Activated CD4-positive, alpha-beta T cell treated with anti-CD3 and anti-CD28 coated beads for 36 hours (primary cell): Measurements from ENCODE around the gene TUBGCP6. TPM values are rescaled to one million over a fixed set of nuclear protein-coding genes. Genes with fewer than 3 reads are reported as not detected.

Experiments used
- ATAC-seq: fragments of 200-7000 bp; cut with Tn5 transposase; one replicate; pipeline ENCODE4 v1.10.0; 2021; ENCODE audit warnings: mild to moderate bottlenecking, moderate library complexity
- CTCF ChIA-PET: fragments of 350-600 bp; sonication (Branson Sonifier 250); formaldehyde crosslinking; loops from one replicate; lab custom pipeline; 2021; ENCODE audit warnings: antibody characterized with exemption; lab: Charles Lee
- POLR2A ChIA-PET: fragments of 350-600 bp; sonication (Branson Sonifier 250); formaldehyde crosslinking; loops from one replicate; lab custom pipeline; 2021; ENCODE audit warnings: antibody characterized with exemption, inconsistent platforms; lab: Charles Lee
- DNase-seq: peaks from one replicate; pipeline ENCODE4 v3.0.0-alpha.2; 2020
- H3K27ac Mint-ChIP-seq: one replicate; pipeline ENCODE4 v1.8.0; 2021; ENCODE audit warnings: mixed read lengths
- H3K27me3 Mint-ChIP-seq: one replicate; pipeline ENCODE4 v1.8.0; 2021; ENCODE audit warnings: mixed read lengths
- H3K36me3 Mint-ChIP-seq: one replicate; pipeline ENCODE4 v1.8.0; 2021; ENCODE audit warnings: low read depth, mixed read lengths
- H3K4me1 Mint-ChIP-seq: one replicate; pipeline ENCODE4 v1.8.0; 2021; ENCODE audit warnings: mixed read lengths
- H3K4me3 Mint-ChIP-seq: one replicate; pipeline ENCODE4 v1.8.0; 2021; ENCODE audit warnings: mild to moderate bottlenecking, moderate library complexity, mixed read lengths
- H3K9me3 Mint-ChIP-seq: one replicate; pipeline ENCODE4 v1.8.0; 2021; ENCODE audit warnings: low read depth, mixed read lengths
- intact Hi-C, 2 experiments: fragments of 100-400 bp; cut with DNase I in 1 of 2; cut with micrococcal nuclease in 1 of 2; formaldehyde crosslinking; loops; one replicate each; pipeline versions ENCODE4 v1.14.2 to v1.15.1; 2022 to 2024; cut with DNase I, micrococcal nuclease
- total RNA-seq, 2 experiments: library from RNA; stranded (reverse); gene quantifications; one replicate each; pipeline ENCODE4 v1.2.3, GENCODE V29; 2021

The TUBGCP6 gene
- total RNA-seq, 2 experiments from 2014 or later, result 42.2 to 49.2 TPM

DNA sequence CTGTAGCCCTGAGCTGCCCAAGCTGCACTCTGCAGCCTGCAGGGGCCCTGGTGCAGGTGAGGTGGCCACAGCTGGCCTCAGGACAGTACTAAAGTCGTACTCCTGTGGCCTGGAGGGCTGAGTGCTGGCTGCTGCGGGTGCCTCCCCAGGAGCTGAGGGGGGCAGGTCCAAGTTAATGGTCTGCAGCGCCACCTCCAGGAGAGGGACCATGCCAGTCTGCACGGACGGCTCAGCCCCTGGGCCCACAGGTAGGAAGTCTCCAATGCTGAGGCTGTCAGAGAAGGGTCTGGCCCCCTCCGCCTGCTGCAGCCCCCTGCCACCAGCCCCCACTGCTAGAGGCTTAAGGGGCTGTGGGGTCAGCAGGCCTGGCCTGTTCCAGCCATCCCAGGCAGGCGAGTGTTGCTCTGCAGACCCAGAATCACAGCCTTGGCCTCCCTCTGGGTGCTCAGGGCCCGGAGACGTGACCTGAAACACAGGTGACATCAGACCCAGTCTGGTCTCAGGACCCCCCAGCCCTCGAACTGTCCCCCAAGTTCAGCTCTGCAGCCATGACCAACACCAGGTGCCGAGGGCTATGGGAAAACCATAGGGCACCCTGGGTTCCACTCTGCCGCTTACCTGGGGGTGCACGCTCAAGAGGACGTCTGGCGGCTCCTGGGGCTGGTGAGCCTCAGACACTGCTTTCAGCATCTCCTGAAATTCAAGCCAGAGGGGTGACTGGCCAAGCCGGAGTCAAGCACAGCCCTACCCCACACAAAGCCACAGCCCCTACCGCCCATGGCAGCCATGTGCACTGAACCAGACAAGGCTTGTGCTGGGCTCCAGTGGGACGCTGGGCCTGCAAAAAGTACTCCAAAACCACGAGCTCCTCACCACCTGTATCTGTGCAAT, 23.2 kb downstream of the TUBGCP6 start:
- Mint-ChIP-seq H3K4me3 (no peak overlapping the region), H3K27me3 (no peaks in the 10 kb centered on the region), H3K27ac (no peak overlapping the region), H3K4me1 (no peaks in the 10 kb centered on the region), H3K36me3 (peaks cover 26% of the 10 kb centered on the region), H3K9me3 (no peaks in the 10 kb centered on the region)
- CTCF ChIA-PET, result interaction anchor here (1.7 kb wide), 1 partner anchor 72 kb away, joined by 6 read pairs; no protein-coding TSS in a partner anchor
- POLR2A ChIA-PET, result no interaction called here
- ATAC-seq (peak; percentile 31), DNase-seq (no peak)
- intact Hi-C loops, result no loop called here

GRCh38 chr22:50220603-50221409, 24.0 kb downstream of the TUBGCP6 start:
- no peaks in the 10 kb centered on the region for H3K27me3 Mint-ChIP-seq
- peaks cover 30% of the 10 kb centered on the region for H3K36me3 Mint-ChIP-seq
- ATAC-seq (no peak), DNase-seq (no peak)
- H3K4me3 Mint-ChIP-seq, result no peak overlapping the region
- no peaks in the 10 kb centered on the region for H3K4me1 Mint-ChIP-seq
- no peaks in the 10 kb centered on the region for H3K9me3 Mint-ChIP-seq
- intact Hi-C loops, result no loop called here
- POLR2A ChIA-PET, result interaction anchor here (0.7 kb wide), 1 partner anchor 24 kb away, joined by 3 read pairs; no protein-coding TSS in a partner anchor
- H3K27ac Mint-ChIP-seq, result no peak overlapping the region
- CTCF ChIA-PET, result interaction anchor here (1.7 kb wide), 1 partner anchor 71 kb away, joined by 6 read pairs; no protein-coding TSS in a partner anchor

- ATAC-seq (no peak), DNase-seq (no peak)
- Mint-ChIP-seq H3K9me3 (no peaks in the 10 kb centered on the region), H3K27ac (no peak overlapping the region), H3K27me3 (no peaks in the 10 kb centered on the region), H3K36me3 (peaks cover 31% of the 10 kb centered on the region), H3K4me1 (no peaks in the 10 kb centered on the region), H3K4me3 (no peak overlapping the region)
- intact Hi-C loops, result no loop called here
- POLR2A ChIA-PET, result interaction anchor here (0.7 kb wide), 1 partner anchor 24 kb away, joined by 3 read pairs; no protein-coding TSS in a partner anchor
- CTCF ChIA-PET, result no interaction called here
Measured at GRCh38 chr22:50219800-50220602, 24.8 kb downstream of the TUBGCP6 start.

DNA sequence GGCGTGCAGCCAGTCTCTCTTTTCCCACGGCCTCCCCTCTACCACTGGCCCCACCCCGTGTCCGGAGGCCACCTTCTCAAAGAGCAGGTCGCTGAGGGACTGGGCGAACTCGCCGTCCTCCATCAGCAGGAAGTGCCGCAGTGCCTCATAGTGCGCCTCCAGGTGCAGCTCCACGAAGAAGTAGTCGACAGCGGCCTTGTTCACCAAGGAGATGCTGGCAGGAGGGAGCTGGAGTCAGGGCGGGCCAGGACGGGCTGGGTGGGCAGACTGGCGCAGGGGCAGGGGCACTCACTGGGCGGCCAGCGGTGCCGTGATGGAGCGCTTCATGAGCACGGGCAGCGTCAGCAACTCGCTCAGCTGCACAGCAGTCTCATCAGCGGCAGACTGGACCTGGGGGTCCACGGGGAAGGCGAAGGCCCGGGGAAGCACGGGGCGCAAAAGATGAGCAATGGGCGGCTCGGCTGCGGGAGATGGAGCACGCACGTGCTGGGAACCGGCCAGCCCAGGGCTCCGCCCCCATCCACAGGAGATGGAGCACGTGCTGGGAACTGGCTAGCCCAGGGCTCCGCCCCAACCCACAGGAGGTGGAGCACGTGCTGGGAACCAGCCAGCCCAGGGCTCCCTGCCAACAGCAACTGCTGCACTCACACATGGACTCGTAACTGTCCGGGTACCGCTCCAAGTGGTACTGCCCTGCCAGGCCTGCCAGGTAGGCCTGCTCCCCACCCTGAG, 25.7 kb downstream of the TUBGCP6 start:
- H3K27ac Mint-ChIP-seq, result no peak overlapping the region
- no peaks in the 10 kb centered on the region for H3K9me3 Mint-ChIP-seq
- H3K4me3 Mint-ChIP-seq, result no peak overlapping the region
- ChIA-PET CTCF (interaction anchor here (0.6 to 1.4 kb wide), 2 partner anchors 19 to 70 kb away, joined by 4 to 6 read pairs; no protein-coding TSS in a partner anchor), POLR2A (no interaction called here)
- H3K27me3 Mint-ChIP-seq, result no peaks in the 10 kb centered on the region
- intact Hi-C loops, result no loop called here
- peaks cover 33% of the 10 kb centered on the region for H3K36me3 Mint-ChIP-seq
- ATAC-seq, result peak; percentile 40
- DNase-seq, result no peak
- no peaks in the 10 kb centered on the region for H3K4me1 Mint-ChIP-seq

GRCh38 chr22:50218153-50218995, 26.4 kb downstream of the TUBGCP6 start:
- peaks cover 34% of the 10 kb centered on the region for H3K36me3 Mint-ChIP-seq
- no peaks in the 10 kb centered on the region for H3K9me3 Mint-ChIP-seq
- intact Hi-C loops, result no loop called here
- no peaks in the 10 kb centered on the region for H3K27me3 Mint-ChIP-seq
- no peak for DNase-seq
- ChIA-PET POLR2A (no interaction called here), CTCF (interaction anchor here (0.6 to 1.4 kb wide), 2 partner anchors 20 to 70 kb away, joined by 4 to 6 read pairs; no protein-coding TSS in a partner anchor)
- no peak for ATAC-seq
- H3K27ac Mint-ChIP-seq, result no peak overlapping the region
- H3K4me1 Mint-ChIP-seq, result no peaks in the 10 kb centered on the region
- no peak overlapping the region for H3K4me3 Mint-ChIP-seq

GRCh38 chr22:50217543-50218152, 27.2 kb downstream of the TUBGCP6 start:
- Mint-ChIP-seq H3K4me3 (no peak overlapping the region), H3K4me1 (no peaks in the 10 kb centered on the region), H3K27me3 (no peaks in the 10 kb centered on the region), H3K9me3 (no peaks in the 10 kb centered on the region), H3K36me3 (peaks cover 30% of the 10 kb centered on the region), H3K27ac (no peak overlapping the region)
- no peak for ATAC-seq
- ChIA-PET CTCF (interaction anchor here (1.4 kb wide), 1 partner anchor 69 kb away, joined by 4 read pairs; no protein-coding TSS in a partner anchor), POLR2A (no interaction called here)
- intact Hi-C loops, result no loop called here
- DNase-seq, result no peak

DNA sequence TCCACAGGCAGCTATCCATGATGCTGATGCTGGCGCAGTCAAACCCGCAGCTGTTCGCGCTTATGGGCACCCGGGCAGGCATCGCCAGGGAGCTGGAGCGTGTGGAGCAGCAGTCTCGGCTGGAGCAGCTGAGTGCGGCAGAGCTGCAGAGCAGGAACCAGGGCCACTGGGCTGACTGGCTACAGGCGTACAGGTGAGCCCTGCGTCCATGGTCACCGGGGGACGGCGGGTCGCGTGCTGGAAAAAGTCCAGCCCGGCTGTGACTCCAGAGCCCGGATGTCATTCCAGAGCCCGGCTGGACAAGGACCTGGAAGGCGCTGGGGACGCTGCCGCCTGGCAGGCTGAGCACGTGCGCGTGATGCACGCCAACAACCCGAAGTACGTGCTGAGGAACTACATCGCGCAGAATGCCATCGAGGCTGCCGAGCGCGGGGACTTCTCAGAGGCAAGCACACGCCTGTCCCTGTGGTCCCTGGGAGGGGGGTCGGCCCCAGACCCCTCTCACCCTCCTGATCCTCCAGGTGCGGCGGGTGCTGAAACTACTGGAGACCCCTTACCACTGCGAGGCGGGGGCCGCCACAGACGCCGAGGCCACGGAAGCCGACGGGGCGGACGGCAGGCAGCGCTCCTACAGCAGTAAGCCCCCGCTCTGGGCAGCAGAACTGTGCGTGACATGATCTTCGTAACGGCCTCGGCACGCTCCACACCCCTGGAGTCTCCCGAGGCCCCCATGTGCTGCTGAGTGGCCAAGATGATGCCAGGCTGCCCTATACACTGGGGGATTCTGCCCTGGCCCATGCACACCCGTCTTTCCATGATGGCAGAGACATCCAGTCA, 27.9 kb downstream of the TUBGCP6 start:
- ChIA-PET CTCF (interaction anchor here (1.0 kb wide), 1 partner anchor 21 kb away, joined by 5 read pairs; no protein-coding TSS in a partner anchor), POLR2A (no interaction called here)
- Mint-ChIP-seq H3K9me3 (no peaks in the 10 kb centered on the region), H3K27me3 (no peaks in the 10 kb centered on the region), H3K4me3 (no peak overlapping the region), H3K36me3 (peaks cover 37% of the 10 kb centered on the region), H3K4me1 (no peaks in the 10 kb centered on the region), H3K27ac (no peak overlapping the region)
- intact Hi-C loops, result no loop called here
- no peak for ATAC-seq
- DNase-seq, result no peak

- Mint-ChIP-seq H3K27me3 (no peaks in the 10 kb centered on the region), H3K4me3 (no peak overlapping the region), H3K4me1 (no peaks in the 10 kb centered on the region), H3K9me3 (no peaks in the 10 kb centered on the region), H3K27ac (no peak overlapping the region), H3K36me3 (peaks cover 38% of the 10 kb centered on the region)
- ChIA-PET CTCF (interaction anchor here (0.7 to 1.0 kb wide), 2 partner anchors 21 to 66 kb away, joined by 3 to 5 read pairs; no protein-coding TSS in a partner anchor), POLR2A (no interaction called here)
- ATAC-seq (no peak), DNase-seq (no peak)
- intact Hi-C loops, result no loop called here
Measured at GRCh38 chr22:50216055-50216683, 28.7 kb downstream of the TUBGCP6 start.
